Measurements from ENCODE around the gene FGF1. TPM values are rescaled to one million over a fixed set of nuclear protein-coding genes. Genes with fewer than 3 reads are reported as not detected.

Gene FGF1
- total RNA-seq, 2 experiments from 2014 or later, result not detected

DNA sequence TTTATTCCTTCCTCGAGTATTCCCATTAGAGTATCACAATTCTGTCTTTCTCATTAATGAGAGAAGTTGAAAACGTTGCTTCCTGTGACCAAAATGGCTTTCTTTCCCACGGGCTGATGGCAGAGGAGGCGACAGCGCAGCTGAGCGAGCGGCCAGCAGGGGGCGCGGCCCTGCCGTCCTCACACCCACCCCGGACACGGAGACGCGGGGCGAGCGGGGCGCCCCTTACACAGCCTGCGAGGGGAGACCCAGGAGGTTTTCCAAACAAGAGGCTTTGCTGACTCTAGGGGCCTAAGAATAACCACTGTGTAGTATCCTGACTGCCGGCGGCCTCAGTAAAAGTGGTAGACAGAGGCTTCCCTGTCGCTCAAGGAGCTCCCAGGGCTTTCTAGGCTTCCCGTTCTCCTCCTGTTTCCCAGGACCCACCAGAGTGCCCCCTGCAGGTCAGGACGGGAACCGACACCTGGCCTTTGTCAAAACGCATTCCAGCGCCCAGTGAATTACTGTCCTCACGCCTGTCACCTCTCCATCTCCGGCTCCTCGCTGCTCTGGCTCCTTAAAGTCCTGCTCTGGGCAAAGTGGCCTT is 27.3 kb upstream of the FGF1 start:
- H3K27ac Mint-ChIP-seq, result no peak overlapping the region

DNA sequence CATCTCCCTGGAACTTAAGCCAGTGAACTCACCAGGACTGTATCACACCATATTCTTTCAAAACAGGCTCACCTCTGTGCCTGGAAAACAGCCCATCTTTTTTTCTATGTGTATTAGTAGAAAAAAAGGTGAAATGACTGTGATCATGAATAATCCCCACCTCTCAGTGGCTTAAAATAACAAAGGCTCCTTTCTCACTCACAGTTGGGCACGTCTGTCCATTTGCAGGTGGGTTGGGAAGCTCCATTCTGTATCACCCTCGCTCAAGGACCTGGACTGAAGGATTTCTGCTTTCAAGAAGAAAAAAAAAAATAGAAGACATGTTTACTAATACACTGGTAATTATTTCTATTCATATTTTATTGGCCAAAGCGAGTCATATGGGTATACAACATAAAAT is 17.3 kb upstream of the FGF1 start:
- DNase-seq (no peak), ATAC-seq (ENCODE audit: low read depth) (no peak)
- Mint-ChIP-seq H3K4me3 (no peak overlapping the region), H3K27me3 (peaks cover 31% of the 10 kb centered on the region), H3K27ac (no peak overlapping the region), H3K4me1 (no peaks in the 10 kb centered on the region), H3K36me3 (no peaks in the 10 kb centered on the region), H3K9me3 (no peaks in the 10 kb centered on the region)
- POLR2A ChIA-PET, result no interaction called here

More for the DNA sequence above, 27.3 kb upstream of the FGF1 start:
- Mint-ChIP-seq H3K9me3 (peaks cover 3% of the 10 kb centered on the region), H3K36me3 (peaks cover 2% of the 10 kb centered on the region), H3K4me1 (peaks cover 5% of the 10 kb centered on the region), H3K4me3 (peak overlapping the region; percentile 74), H3K27me3 (peaks cover 14% of the 10 kb centered on the region)
- POLR2A ChIA-PET, result interaction anchor here (0.7 kb wide), 1 partner anchor 175 kb away, joined by 3 read pairs; no protein-coding TSS in a partner anchor
- peak; percentile 100 for ATAC-seq (ENCODE audit: low read depth)
- peak; percentile 92 for DNase-seq

DNA sequence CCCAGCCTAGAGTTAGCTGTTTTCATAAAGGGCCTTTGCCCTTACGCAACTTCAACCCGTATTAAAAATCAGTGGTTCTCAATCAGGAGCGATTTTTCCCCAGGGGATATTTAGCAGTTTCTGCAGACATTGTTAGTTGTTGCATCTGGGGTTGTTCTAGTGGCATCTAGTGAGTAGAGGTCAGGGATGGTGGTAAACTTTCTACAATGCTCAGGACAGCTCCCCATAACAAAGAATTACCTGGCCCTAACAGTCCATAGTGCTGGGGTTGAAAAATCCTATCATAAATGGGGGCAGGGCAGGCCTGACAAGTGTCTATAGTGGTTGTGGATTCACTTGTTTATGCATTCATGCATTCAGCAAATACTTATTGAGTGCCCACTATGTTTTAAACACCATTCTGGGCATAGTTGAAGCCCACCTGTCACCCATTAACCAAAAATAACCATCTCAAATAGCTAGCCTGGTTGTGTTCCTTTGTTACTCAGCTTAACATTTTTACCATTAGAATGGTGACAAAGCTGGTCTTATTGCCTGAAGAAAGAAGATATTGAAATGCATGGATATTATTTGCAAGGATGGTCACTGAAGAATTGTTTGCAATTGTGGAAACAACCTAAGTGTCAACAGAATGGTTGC is 15.9 kb upstream of the FGF1 start:
- POLR2A ChIA-PET, result no interaction called here
- Mint-ChIP-seq H3K9me3 (no peaks in the 10 kb centered on the region), H3K4me1 (peaks cover 1% of the 10 kb centered on the region), H3K4me3 (no peak overlapping the region), H3K36me3 (no peaks in the 10 kb centered on the region), H3K27me3 (peaks cover 32% of the 10 kb centered on the region), H3K27ac (no peak overlapping the region)
- DNase-seq (no peak), ATAC-seq (ENCODE audit: low read depth) (no peak)

DNA sequence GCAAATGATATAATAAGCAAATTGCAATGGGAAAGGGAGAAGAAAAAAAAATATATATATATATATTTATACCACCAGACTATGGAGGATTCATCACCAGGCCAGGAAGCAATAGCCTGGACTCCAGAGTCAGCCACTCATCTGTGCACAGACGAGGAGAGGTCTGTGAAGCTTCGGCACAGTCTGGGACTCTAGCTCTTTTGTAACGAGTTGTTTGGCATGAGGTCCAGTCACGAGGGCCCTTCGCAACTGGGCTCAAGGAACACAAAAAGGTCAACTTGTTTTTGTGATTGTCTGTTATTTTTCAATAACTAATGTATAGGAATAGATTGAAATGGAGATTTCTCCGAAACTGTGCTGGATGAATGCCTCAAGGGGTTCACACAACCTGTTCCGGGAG is 14.7 kb upstream of the FGF1 start:
- peaks cover 1% of the 10 kb centered on the region for H3K4me1 Mint-ChIP-seq
- H3K36me3 Mint-ChIP-seq, result no peaks in the 10 kb centered on the region
- no peak for DNase-seq
- no peak for ATAC-seq (ENCODE audit: low read depth)
- POLR2A ChIA-PET, result no interaction called here
- H3K27me3 Mint-ChIP-seq, result peaks cover 26% of the 10 kb centered on the region
- H3K9me3 Mint-ChIP-seq, result no peaks in the 10 kb centered on the region
- no peak overlapping the region for H3K27ac Mint-ChIP-seq
- no peak overlapping the region for H3K4me3 Mint-ChIP-seq

DNA sequence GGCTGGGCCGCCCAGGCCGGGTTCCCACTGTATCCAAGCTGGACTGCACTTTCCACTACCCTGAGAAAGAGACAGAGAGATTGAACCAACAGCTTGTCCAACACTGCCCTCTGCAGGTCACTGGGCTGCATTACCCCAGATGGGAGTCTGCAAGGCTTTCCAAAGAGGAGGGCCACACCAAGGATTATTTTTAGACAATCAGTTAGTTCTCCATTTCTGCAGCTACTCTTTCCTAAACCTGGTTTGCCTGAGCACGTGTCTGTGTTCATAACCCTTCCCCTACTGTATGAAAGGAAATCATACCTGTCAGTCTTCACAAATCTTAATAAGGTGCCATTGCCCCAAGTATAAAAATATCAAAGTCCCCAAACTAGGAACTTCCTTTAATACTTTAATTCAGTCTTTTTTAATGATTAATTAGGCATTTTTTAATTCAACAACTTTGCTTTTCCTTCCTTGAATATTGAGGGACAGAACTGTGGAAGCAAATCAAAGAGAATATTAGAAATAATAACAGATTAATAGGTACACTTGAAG is 13.4 kb upstream of the FGF1 start:
- Mint-ChIP-seq H3K27ac (no peak overlapping the region), H3K4me3 (no peak overlapping the region), H3K36me3 (no peaks in the 10 kb centered on the region), H3K9me3 (no peaks in the 10 kb centered on the region), H3K27me3 (peaks cover 17% of the 10 kb centered on the region), H3K4me1 (peaks cover 1% of the 10 kb centered on the region)
- POLR2A ChIA-PET, result no interaction called here
- ATAC-seq (ENCODE audit: low read depth) (peak; percentile 73), DNase-seq (peak; percentile 76)

DNA sequence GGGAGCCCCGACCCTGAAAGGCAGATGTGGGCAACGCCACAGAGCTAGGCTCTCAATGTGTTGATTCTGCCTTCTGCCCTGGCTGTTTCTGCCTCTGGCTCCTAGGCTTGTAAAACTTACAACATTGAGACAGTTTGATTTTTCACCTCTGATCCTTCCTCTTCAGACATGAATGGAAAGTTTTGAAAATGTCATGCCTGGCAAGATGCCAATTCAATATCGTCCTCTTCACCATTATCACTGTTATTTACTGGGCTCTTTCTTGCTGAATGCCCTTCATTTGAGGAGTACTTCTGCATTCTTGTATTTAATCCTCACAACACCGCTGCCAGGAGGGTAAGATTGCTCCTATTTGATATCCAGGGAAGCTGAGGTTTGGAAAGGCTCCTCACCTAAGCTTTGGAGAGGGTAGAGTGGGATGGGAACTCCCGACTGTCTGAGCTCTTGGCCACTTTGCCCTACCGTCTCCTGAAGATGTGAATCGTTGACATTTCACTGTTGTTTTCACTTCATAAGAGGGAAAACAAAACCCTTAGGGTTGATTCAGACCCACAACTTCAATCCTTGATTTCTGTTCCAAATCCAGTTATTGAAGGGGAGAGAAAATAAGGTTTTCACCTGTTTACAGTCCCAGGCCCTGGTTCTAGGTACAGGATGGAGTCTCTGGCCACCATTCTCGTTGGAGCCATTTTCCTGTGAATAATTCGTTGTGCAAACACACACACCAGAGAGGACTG is 12.7 kb upstream of the FGF1 start:
- H3K27ac Mint-ChIP-seq, result no peak overlapping the region
- H3K4me3 Mint-ChIP-seq, result no peak overlapping the region
- no peaks in the 10 kb centered on the region for H3K9me3 Mint-ChIP-seq
- ATAC-seq (ENCODE audit: low read depth) (no peak), DNase-seq (no peak)
- no peaks in the 10 kb centered on the region for H3K36me3 Mint-ChIP-seq
- H3K27me3 Mint-ChIP-seq, result peaks cover 15% of the 10 kb centered on the region
- POLR2A ChIA-PET, result no interaction called here
- peaks cover 1% of the 10 kb centered on the region for H3K4me1 Mint-ChIP-seq

DNA sequence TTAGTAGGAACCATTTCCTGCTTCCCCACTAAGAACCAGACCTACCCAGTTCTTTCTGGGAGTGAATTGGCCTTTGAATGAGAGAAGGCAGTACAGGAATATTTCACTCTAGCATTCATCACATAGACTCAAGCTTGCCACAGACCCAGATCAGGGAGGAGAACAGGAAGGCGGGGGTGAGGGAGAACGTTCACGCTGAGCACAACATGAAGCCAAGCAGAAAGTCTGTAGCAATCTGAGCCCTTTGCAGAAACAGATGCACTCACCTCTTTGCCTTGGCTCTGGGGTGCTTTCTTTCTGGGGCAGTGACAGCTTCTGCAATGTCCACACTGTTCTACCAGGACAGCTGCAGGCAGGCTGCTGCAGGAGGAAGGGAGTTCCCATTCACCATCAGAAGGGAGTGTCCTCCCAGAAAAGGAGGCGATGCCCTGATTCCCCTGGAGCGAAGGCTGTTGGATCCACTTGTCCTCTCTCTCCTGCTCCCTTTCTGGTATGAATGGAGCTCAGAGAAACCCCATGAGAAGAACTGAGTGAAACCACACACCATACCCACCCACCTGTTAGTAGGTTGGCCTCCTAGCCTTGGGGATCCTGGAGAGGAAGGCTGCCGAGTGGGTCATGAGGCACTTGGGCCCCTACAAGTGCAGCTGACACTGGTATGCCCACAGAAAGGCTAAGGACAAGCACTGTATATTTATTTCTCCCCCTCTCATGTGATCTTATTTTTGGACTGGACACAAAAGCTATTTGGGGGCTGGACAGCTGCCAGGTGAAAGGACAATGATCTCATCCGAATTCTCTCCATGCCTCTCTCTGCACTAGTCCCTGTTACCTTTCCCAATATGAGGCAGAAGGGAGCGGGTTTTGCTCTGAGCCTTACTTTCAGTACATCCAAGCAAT is 11.7 kb upstream of the FGF1 start:
- H3K4me1 Mint-ChIP-seq, result peaks cover 1% of the 10 kb centered on the region
- DNase-seq (no peak), ATAC-seq (ENCODE audit: low read depth) (no peak)
- POLR2A ChIA-PET, result no interaction called here
- no peaks in the 10 kb centered on the region for H3K9me3 Mint-ChIP-seq
- H3K27ac Mint-ChIP-seq, result no peak overlapping the region
- H3K27me3 Mint-ChIP-seq, result peaks cover 9% of the 10 kb centered on the region
- no peak overlapping the region for H3K4me3 Mint-ChIP-seq
- no peaks in the 10 kb centered on the region for H3K36me3 Mint-ChIP-seq

DNA sequence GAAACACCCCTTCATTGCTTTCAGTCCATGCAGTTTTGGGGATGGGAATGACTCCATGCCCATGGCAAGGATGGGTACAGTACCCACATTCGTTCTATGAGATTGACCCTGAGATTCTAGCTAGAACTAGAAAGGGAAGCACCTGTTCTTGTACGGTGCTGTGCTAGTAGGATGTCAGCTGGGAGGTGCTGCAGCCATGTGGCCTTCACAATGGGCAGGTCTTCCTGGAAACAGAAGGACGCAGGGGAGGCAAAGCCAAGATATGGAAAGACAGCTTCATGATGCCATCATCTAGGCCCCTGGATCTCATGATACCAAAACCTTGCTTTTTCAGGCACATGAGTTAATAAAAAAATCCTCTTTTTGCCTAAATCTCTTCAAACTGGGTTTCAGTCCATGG is 10.5 kb upstream of the FGF1 start:
- H3K4me1 Mint-ChIP-seq, result peaks cover 1% of the 10 kb centered on the region
- no peak overlapping the region for H3K27ac Mint-ChIP-seq
- H3K9me3 Mint-ChIP-seq, result no peaks in the 10 kb centered on the region
- H3K36me3 Mint-ChIP-seq, result no peaks in the 10 kb centered on the region
- POLR2A ChIA-PET, result no interaction called here
- ATAC-seq (ENCODE audit: low read depth) (no peak), DNase-seq (no peak)
- no peak overlapping the region for H3K4me3 Mint-ChIP-seq
- peaks cover 9% of the 10 kb centered on the region for H3K27me3 Mint-ChIP-seq

DNA sequence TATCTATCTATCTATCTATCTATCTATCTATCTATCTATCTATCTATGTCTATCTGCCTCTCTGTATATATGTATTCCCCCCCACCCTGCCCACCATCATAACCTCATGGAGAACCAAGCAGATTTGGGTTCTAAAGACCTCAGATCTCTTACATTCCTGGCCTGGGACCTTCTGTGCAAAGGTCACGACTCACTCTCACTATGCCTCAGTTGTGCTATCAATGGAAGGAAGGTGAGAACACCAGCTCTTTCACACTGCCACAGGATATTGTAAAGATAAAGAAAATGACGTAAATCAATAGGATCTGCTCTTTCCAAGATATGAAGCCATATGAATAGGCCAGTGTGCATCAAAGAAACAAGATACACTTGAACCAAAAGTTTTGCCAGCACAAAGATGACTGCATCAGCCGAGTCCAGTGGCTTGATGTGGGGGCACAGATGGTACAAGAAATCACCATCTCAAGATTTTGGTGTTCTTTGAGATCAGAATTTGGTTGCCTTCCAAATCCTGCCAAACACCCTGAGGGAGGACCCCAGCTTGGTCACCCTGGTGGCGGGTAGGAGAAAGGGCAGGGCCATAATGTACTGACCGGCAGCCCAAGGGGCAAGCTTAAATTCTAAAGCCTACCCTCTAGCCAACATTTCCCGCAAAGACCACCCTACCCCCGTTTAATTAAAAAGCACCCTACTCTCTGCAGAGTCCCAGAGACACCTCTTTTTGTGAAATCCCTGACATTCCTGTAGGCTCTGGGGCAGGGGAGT is 8.4 kb upstream of the FGF1 start:
- Mint-ChIP-seq H3K4me3 (no peak overlapping the region), H3K27me3 (peaks cover 9% of the 10 kb centered on the region), H3K27ac (no peak overlapping the region), H3K9me3 (no peaks in the 10 kb centered on the region), H3K4me1 (peaks cover 1% of the 10 kb centered on the region), H3K36me3 (no peaks in the 10 kb centered on the region)
- ATAC-seq (ENCODE audit: low read depth), result no peak
- POLR2A ChIA-PET, result no interaction called here
- no peak for DNase-seq

DNA sequence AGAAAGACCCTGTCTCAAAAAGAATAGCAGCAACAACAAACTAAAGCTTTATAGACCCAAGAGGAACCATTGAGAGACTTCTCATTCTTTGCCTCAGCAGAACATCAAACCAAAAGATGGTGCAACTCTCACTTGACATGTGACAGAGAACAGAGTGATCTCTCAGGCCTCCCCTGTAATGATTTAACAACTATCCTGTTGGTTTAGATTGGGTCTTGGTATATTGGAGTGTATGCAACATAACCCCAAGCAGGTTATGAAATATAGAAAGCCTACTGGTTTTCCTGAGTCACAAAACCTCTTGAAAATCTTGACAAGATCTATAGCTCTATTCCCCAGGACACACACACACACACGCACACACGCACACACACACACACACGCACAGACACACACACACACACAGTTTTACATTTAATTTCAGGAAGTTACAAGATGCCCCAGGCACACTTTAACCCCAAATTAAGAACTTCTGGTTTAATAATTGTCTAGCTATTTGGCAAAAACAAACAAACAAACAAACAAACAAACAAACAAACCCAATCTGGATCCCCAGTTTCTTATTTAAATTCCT is 6.5 kb upstream of the FGF1 start:
- ATAC-seq (ENCODE audit: low read depth), result no peak

DNA sequence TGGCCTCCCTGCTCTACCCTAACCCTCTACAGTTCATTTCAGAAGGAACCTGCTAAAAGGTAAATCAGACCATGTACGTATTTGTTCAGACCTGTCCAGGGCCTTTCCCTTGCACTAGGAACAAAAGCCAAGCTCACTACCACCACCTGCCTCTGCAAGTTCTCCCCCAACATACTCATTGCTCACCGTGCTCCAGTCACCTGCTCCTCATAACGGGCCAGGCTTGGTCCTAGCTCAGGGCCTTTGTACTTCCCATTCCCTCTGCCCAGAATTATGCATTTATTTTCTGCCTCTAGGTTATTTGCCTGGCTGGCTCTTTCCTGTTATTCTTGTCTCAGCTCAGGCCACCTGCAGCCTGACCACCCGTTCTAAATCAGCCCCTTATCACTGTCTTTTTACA is 4.8 kb upstream of the FGF1 start:
- POLR2A ChIA-PET, result no interaction called here
- Mint-ChIP-seq H3K27me3 (peaks cover 9% of the 10 kb centered on the region), H3K4me3 (no peak overlapping the region)

More for the DNA sequence above, 6.5 kb upstream of the FGF1 start:
- Mint-ChIP-seq H3K9me3 (no peaks in the 10 kb centered on the region), H3K36me3 (no peaks in the 10 kb centered on the region), H3K27ac (no peak overlapping the region), H3K4me3 (no peak overlapping the region), H3K27me3 (peaks cover 8% of the 10 kb centered on the region), H3K4me1 (peaks cover 1% of the 10 kb centered on the region)
- DNase-seq, result no peak
- POLR2A ChIA-PET, result no interaction called here

DNA sequence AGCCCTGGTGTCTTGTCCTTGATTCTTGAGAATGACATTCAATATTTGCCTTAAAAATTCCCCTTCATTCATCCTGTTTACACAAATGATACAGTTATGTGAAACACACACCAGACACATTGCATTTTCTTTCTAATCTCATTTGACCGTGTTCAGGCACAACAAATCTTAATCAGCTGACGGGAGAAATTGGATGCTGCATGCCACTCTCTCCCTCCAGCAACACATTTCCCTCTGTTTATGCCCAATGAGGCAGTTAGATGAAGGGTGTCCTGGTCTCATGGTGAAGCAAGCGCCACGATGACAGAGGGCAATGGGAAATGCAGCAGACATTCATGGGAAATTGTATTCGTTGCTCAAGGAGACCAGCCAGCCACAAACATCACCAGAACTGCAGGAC is 3.2 kb upstream of the FGF1 start:
- no peak for ATAC-seq (ENCODE audit: low read depth)
- H3K27ac Mint-ChIP-seq, result no peak overlapping the region

More for the DNA sequence above, 4.8 kb upstream of the FGF1 start:
- Mint-ChIP-seq H3K27ac (no peak overlapping the region), H3K36me3 (no peaks in the 10 kb centered on the region), H3K9me3 (no peaks in the 10 kb centered on the region), H3K4me1 (no peaks in the 10 kb centered on the region)
- DNase-seq (no peak), ATAC-seq (ENCODE audit: low read depth) (no peak)

More for the DNA sequence above, 3.2 kb upstream of the FGF1 start:
- no peaks in the 10 kb centered on the region for H3K9me3 Mint-ChIP-seq
- POLR2A ChIA-PET, result no interaction called here
- H3K4me3 Mint-ChIP-seq, result no peak overlapping the region
- H3K36me3 Mint-ChIP-seq, result no peaks in the 10 kb centered on the region
- H3K27me3 Mint-ChIP-seq, result peaks cover 9% of the 10 kb centered on the region
- H3K4me1 Mint-ChIP-seq, result no peaks in the 10 kb centered on the region
- DNase-seq, result no peak
